Nephron progenitor cell (in vitro differentiated cells): ENCODE results near the gene NOCT.

Experiments
- DNase-seq: peaks from one replicate; pipeline ENCODE4 v3.0.0; 2021
- H3K27ac Mint-ChIP-seq: 2 replicates; pipeline ENCODE4 v1.8.0; 2021; ENCODE audit warnings: mild to moderate bottlenecking, moderate library complexity, mixed read lengths
- H3K27me3 Mint-ChIP-seq: 2 replicates; pipeline ENCODE4 v1.8.0; 2021; ENCODE audit warnings: mild to moderate bottlenecking, low read depth, mixed read lengths; ENCODE audit not compliant: poor library complexity
- H3K36me3 Mint-ChIP-seq: 2 replicates; pipeline ENCODE4 v1.8.0; 2021; ENCODE audit warnings: low read depth, mixed read lengths
- H3K4me1 Mint-ChIP-seq: 2 replicates; pipeline ENCODE4 v1.8.0; 2021; ENCODE audit warnings: mixed read lengths
- H3K4me3 Mint-ChIP-seq: 2 replicates; pipeline ENCODE4 v1.8.0; 2021; ENCODE audit warnings: mild to moderate bottlenecking, moderate library complexity, mixed read lengths
- H3K9me3 Mint-ChIP-seq: 2 replicates; pipeline ENCODE4 v1.8.0; 2021; ENCODE audit warnings: mild to moderate bottlenecking, moderate library complexity, mixed read lengths
- TF ChIP-seq, protein P1 (sequence below): fragments of 200-600 bp; sonication (generic); IDR thresholded peaks from 2 replicates; pipeline ENCODE4 v1.5.0; 2021; ENCODE audit warnings: antibody characterized with exemption

The NOCT gene

GRCh38 chr4:138977524-138977923 is 38.1 kb upstream of the NOCT start:
- H3K27me3 Mint-ChIP-seq = peaks cover 3% of the 10 kb centered on the region
- no peak for DNase-seq
- TF ChIP-seq, protein P1, sequence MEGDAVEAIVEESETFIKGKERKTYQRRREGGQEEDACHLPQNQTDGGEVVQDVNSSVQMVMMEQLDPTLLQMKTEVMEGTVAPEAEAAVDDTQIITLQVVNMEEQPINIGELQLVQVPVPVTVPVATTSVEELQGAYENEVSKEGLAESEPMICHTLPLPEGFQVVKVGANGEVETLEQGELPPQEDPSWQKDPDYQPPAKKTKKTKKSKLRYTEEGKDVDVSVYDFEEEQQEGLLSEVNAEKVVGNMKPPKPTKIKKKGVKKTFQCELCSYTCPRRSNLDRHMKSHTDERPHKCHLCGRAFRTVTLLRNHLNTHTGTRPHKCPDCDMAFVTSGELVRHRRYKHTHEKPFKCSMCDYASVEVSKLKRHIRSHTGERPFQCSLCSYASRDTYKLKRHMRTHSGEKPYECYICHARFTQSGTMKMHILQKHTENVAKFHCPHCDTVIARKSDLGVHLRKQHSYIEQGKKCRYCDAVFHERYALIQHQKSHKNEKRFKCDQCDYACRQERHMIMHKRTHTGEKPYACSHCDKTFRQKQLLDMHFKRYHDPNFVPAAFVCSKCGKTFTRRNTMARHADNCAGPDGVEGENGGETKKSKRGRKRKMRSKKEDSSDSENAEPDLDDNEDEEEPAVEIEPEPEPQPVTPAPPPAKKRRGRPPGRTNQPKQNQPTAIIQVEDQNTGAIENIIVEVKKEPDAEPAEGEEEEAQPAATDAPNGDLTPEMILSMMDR = no peak
- peak overlapping the region; percentile 20 for H3K4me3 Mint-ChIP-seq
- H3K36me3 Mint-ChIP-seq = no peaks in the 10 kb centered on the region
- peaks cover 65% of the 10 kb centered on the region for H3K4me1 Mint-ChIP-seq
- peak overlapping the region; percentile 74 for H3K27ac Mint-ChIP-seq
- peaks cover 4% of the 10 kb centered on the region for H3K9me3 Mint-ChIP-seq

- H3K36me3 Mint-ChIP-seq = no peaks in the 10 kb centered on the region
- DNase-seq = no peak
- H3K4me1 Mint-ChIP-seq = peaks cover 64% of the 10 kb centered on the region
- peak overlapping the region; percentile 74 for H3K27ac Mint-ChIP-seq
- H3K9me3 Mint-ChIP-seq = peaks cover 4% of the 10 kb centered on the region
- TF ChIP-seq, protein P1 = no peak
- H3K4me3 Mint-ChIP-seq = no peak overlapping the region
- peaks cover 3% of the 10 kb centered on the region for H3K27me3 Mint-ChIP-seq
These were observed 37.5 kb upstream of the NOCT start for GRCh38 chr4:138978028-138978585.

DNA sequence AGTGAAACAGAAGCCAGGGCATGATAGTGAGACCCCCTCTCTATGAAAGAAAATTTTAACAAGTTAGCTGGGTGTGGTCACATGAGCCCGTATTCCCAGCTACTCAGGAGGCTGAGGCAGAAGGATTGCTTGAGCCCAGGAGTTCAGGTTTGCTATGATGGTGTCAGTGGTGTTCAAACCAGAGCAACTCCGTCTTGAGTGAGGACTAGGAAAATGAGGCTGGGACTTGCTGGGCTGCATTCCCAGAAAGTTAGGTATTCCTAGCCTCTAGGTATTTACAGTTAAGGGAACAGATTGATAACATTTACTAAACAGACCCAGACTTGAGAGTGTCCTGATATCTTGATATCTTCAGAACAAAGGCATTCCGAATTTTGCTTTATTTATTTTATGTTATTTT is 37.0 kb upstream of the NOCT start:
- peak overlapping the region; percentile 9 for H3K27ac Mint-ChIP-seq
- H3K4me1 Mint-ChIP-seq = peaks cover 59% of the 10 kb centered on the region
- TF ChIP-seq, protein P1 = no peak
- H3K9me3 Mint-ChIP-seq = peaks cover 4% of the 10 kb centered on the region
- H3K27me3 Mint-ChIP-seq = peaks cover 3% of the 10 kb centered on the region
- H3K36me3 Mint-ChIP-seq = no peaks in the 10 kb centered on the region
- H3K4me3 Mint-ChIP-seq = no peak overlapping the region
- DNase-seq = no peak

DNA sequence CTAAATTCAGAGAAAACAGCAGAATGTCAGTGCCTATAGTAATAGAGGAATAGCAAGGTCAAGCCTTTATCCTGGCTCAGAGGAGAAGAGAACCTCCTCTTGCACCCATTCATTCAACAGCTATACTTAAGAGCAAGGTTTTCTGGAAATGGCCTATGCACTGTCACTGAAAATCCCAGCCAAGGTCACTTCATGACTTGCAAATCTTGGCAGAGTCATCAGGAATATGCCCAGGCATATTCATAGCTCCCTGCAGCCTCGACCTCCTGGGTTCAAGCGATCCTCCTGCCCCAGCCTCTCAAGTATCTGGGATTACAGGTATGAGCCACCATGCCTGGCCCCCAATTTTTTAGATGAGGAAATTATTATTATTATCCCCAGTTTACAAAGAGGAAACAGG is 35.8 kb upstream of the NOCT start:
- H3K4me3 Mint-ChIP-seq = no peak overlapping the region
- H3K4me1 Mint-ChIP-seq = peaks cover 48% of the 10 kb centered on the region
- peaks cover 4% of the 10 kb centered on the region for H3K9me3 Mint-ChIP-seq
- DNase-seq = no peak
- H3K36me3 Mint-ChIP-seq = no peaks in the 10 kb centered on the region
- no peaks in the 10 kb centered on the region for H3K27me3 Mint-ChIP-seq
- no peak overlapping the region for H3K27ac Mint-ChIP-seq
- TF ChIP-seq, protein P1 = no peak

DNA sequence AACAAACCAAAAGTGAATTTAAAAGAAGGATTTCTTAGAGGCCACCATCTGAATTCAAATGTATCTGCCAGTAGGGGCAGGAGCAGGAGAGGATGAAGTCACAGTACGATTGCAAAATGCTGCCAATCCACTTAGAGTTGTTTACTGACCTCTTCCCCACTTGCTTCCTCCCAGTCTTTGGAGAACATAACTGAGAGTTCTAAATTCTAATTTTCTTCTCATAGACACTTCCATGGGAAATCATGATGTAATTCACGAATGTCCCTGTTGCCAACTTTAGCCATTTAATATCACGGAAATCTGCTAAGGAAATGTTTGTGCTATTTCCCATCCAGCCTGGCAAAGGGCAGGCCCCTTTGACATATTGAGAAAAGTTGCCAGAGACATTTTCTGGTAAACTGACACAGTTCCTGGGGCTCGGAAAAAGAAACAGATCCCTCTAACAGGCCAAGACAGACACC is 33.6 kb upstream of the NOCT start:
- no peak for DNase-seq
- Mint-ChIP-seq H3K4me1 (peaks cover 28% of the 10 kb centered on the region), H3K27ac (peak overlapping the region; percentile 58), H3K27me3 (no peaks in the 10 kb centered on the region), H3K36me3 (no peaks in the 10 kb centered on the region), H3K9me3 (no peaks in the 10 kb centered on the region), H3K4me3 (no peak overlapping the region)
- TF ChIP-seq, protein P1 = no peak

GRCh38 chr4:138982754-138983153 is 32.8 kb upstream of the NOCT start:
- H3K36me3 Mint-ChIP-seq = no peaks in the 10 kb centered on the region
- H3K9me3 Mint-ChIP-seq = no peaks in the 10 kb centered on the region
- peaks cover 22% of the 10 kb centered on the region for H3K4me1 Mint-ChIP-seq
- no peak for DNase-seq
- no peak overlapping the region for H3K4me3 Mint-ChIP-seq
- H3K27ac Mint-ChIP-seq = no peak overlapping the region
- TF ChIP-seq, protein P1 = no peak
- H3K27me3 Mint-ChIP-seq = no peaks in the 10 kb centered on the region
